ENCODE results near the gene MTPN. TPM values are rescaled to one million over a fixed set of nuclear protein-coding genes. Genes with fewer than 3 reads are reported as not detected.

The MTPN gene
- total RNA-seq, 4 donors from 2014 or later: 100 to 182 (median 145) TPM

DNA sequence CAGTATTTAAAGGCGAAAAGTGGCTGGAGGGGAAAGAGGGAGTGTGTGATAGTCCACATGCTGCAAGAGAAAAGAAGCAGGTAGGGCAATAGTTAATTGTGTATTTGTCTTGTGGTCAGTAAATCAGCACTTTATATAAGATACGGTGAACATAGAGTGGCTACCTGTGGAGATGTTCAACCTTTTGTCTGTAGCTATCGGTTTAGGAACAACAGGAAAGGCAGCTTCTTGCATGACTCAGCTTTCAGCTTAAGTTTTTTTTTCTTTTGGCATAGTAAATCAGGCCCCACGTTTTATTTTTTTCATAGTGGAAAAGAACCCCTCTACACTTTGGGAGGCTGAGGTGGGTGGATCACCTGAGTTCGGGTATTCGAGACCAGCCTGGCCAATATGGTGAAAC is 14.2 kb upstream of the MTPN start:
- no peaks in the 10 kb centered on the region for H3K9me3 ChIP-seq
- H3K27me3 ChIP-seq: no peaks in the 10 kb centered on the region
- no peak overlapping the region for H3K4me3 ChIP-seq
- H3K27ac ChIP-seq: no peak overlapping the region
- TF ChIP-seq, protein P1, sequence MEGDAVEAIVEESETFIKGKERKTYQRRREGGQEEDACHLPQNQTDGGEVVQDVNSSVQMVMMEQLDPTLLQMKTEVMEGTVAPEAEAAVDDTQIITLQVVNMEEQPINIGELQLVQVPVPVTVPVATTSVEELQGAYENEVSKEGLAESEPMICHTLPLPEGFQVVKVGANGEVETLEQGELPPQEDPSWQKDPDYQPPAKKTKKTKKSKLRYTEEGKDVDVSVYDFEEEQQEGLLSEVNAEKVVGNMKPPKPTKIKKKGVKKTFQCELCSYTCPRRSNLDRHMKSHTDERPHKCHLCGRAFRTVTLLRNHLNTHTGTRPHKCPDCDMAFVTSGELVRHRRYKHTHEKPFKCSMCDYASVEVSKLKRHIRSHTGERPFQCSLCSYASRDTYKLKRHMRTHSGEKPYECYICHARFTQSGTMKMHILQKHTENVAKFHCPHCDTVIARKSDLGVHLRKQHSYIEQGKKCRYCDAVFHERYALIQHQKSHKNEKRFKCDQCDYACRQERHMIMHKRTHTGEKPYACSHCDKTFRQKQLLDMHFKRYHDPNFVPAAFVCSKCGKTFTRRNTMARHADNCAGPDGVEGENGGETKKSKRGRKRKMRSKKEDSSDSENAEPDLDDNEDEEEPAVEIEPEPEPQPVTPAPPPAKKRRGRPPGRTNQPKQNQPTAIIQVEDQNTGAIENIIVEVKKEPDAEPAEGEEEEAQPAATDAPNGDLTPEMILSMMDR (IDR thresholded peaks at IDR 0.05): no peak
- TF ChIP-seq POLR2A (IDR thresholded peaks at IDR 0.05): no peak
- no peaks in the 10 kb centered on the region for H3K36me3 ChIP-seq
- peaks cover 0 to 12% (median 6%) of the 10 kb centered on the region in 3 donors for H3K4me1 ChIP-seq
- WGBS, 2 donors: 31 to 51% methylated on average over 6 of the region's 6 CpGs
- intact Hi-C loops (cut with DNase I): no loop called here
- DNase-seq: no peak

DNA sequence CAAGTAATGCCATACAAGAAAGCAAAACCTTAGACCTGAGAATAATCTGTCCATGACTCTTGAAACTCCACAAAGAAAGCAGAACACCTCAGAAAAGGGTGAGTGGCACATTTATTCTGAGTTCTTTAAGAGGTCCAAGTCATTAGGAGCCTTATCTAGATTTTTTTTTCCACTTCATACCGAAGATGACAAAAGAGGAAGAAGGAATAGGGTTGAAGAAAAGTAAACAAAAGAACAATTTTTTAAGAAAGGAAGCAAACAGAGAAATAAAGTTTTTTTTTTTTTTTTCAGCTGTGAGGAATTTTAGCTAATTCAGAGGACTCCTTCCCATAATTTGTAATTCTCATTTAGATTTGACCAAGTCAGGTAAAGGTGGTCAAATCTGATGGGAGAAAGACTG is 13.1 kb upstream of the MTPN start:
- peaks cover 0 to 12% (median 6%) of the 10 kb centered on the region in 3 donors for H3K4me1 ChIP-seq
- H3K27ac ChIP-seq: no peak overlapping the region
- 39 to 43% methylated on average over 1 of the region's 1 CpG for WGBS, 2 donors
- no peak for TF ChIP-seq POLR2A (IDR thresholded peaks at IDR 0.05)
- TF ChIP-seq, protein P1 (IDR thresholded peaks at IDR 0.05): no peak
- DNase-seq: no peak
- no peaks in the 10 kb centered on the region for H3K27me3 ChIP-seq
- H3K36me3 ChIP-seq: no peaks in the 10 kb centered on the region
- H3K9me3 ChIP-seq: no peaks in the 10 kb centered on the region
- H3K4me3 ChIP-seq: no peak overlapping the region
- intact Hi-C loops (cut with DNase I): no loop called here

DNA sequence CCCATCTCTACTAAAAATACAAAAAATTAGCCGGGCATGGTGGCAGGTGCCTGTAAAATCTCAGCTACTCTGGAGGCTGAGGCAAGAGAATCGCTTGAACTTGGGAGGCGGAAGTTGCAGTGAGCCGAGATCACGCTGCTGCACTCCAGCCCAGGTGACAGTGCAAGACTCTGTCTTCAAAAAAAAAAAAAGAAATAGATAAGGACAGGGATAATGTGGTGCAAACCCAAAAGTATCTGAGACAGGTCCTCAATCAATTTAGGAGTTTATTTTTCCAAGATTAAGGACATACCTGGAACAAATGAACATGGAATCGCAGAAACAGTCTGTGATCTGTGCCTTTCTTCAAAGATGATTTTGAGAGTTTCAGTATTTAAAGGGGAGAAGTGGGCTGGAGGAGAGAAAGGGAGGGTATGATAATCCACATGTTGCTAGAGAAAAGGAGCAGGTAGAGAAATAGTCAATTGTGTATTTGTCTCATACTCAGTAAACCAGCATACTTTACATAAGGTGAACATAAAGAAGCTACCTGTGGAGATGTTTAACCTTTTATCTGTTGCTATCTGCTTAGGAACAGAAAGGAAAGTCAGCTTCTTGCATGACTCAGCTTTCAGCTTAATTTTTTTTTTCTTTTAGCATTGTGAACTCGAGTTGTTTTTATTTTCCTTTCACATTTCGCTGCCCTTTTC is 4.9 kb upstream of the MTPN start:
- 69 to 71% methylated on average over 7 to 8 of the region's 8 CpGs for WGBS, 2 donors
- no peak for DNase-seq
- intact Hi-C loops (cut with DNase I): no loop called here
- Histone ChIP-seq H3K27me3 (no peaks in the 10 kb centered on the region), H3K9me3 (no peaks in the 10 kb centered on the region), H3K36me3 (no peaks in the 10 kb centered on the region), H3K4me1 (peaks cover 0 to 35% (median 0%) of the 10 kb centered on the region in 3 donors), H3K27ac (no peak overlapping the region), H3K4me3 (no peak overlapping the region)
- TF ChIP-seq POLR2A (IDR thresholded peaks at IDR 0.05): no peak
- TF ChIP-seq, protein P1 (IDR thresholded peaks at IDR 0.05): no peak

DNA sequence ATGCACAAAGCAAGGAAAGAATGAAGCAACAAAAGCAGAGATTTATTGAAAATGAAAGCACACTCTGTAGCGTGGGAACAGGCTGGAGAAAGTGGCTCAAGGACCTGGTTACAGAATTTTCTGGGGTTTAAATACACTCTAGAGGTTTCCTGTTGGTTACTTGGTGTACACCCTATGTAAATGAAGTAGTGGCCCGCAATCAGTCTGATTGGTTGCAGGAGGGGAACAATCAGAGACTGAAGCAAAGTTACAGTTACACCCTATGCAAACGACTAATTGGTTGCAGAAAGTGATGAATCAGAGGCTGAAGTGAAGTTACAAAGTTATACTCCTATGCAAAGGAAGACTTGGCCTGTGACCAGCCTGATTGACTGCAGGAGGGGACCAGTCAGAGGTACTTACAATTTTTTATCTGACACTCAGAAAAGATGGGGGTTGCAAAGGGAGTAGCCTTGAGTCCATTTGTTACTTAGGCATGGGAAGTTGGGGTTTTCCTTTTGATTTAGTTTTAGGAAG is 3.6 kb upstream of the MTPN start:
- H3K4me3 ChIP-seq: peak overlapping the region in 2 of 4 donors; percentile 6 to 47
- 32 to 43% methylated on average over 3 of the region's 3 CpGs for WGBS, 2 donors
- intact Hi-C loops (cut with DNase I): no loop called here
- no peaks in the 10 kb centered on the region for H3K27me3 ChIP-seq
- peak in 1 of 4 donors; percentile 22 for TF ChIP-seq POLR2A (IDR thresholded peaks at IDR 0.05)
- TF ChIP-seq, protein P1 (IDR thresholded peaks at IDR 0.05): no peak
- no peaks in the 10 kb centered on the region for H3K36me3 ChIP-seq
- no peaks in the 10 kb centered on the region for H3K9me3 ChIP-seq
- H3K27ac ChIP-seq: peak overlapping the region; percentile 65 to 82 (median 71)
- H3K4me1 ChIP-seq: peaks cover 3 to 42% (median 6%) of the 10 kb centered on the region in 3 donors
- DNase-seq: peak; percentile 14

DNA sequence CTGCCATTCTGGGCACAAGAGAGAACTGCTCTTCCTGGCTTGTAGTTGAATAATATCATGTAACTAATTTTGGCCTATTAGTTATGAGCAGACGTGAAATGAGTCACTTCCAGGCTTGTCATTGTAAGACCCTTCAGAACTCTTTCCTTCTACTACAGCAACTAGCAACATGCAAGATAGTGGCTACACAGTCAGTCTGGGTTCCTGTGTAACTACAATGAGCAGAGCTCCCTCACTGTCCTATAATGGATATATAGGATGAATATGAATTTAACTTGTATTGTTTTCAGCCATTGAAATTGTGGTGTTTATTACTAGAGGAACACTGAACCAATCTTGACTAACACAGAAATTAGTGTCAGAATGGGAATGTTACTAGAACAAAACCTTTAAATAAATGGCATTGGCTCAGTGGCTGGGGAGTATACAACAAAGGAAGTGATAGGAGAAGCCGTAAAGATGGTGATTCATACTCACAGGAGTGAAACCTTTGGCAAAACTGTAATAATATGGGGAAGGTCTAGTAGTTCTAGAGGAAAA is 2.9 kb upstream of the MTPN start:
- Histone ChIP-seq H3K4me1 (peaks cover 3 to 49% (median 11%) of the 10 kb centered on the region in 3 donors), H3K9me3 (no peaks in the 10 kb centered on the region), H3K36me3 (no peaks in the 10 kb centered on the region), H3K4me3 (peak overlapping the region in 2 of 4 donors; percentile 6 to 47), H3K27me3 (no peaks in the 10 kb centered on the region), H3K27ac (peak overlapping the region; percentile 65 to 82 (median 71))
- WGBS, 2 donors: 25 to 35% methylated on average over 2 of the region's 2 CpGs
- intact Hi-C loops (cut with DNase I): no loop called here
- DNase-seq: no peak
- TF ChIP-seq POLR2A (IDR thresholded peaks at IDR 0.05): no peak
- TF ChIP-seq, protein P1 (IDR thresholded peaks at IDR 0.05): no peak

Measured in esophagus squamous epithelium (tissue), 5 donors.